Activated T-helper 2 cell treated with anti-CD3 and anti-CD28 coated beads, Interferon-gamma antibody, Interleukin-2, Interleukin-4, amounts not matched to agents 10 μg/mL and 5 μg/mL and 100 μg/mL, durations not matched to agents 14 hours and 24 hours and 36 hours (primary cell): ENCODE measurements around the gene CALM1. TPM values are rescaled to one million over a fixed set of nuclear protein-coding genes. Genes with fewer than 3 reads are reported as not detected.

ENCODE experiments used
- DNase-seq: peaks from one replicate; pipeline ENCODE4 v3.0.0; 2021; ENCODE audit warnings: low spot score
- H3K27ac Mint-ChIP-seq: one replicate; pipeline ENCODE4 v1.8.0; 2021; ENCODE audit warnings: mixed read lengths
- H3K27me3 Mint-ChIP-seq: one replicate; pipeline ENCODE4 v1.8.0; 2021; ENCODE audit warnings: low read depth, mixed read lengths
- H3K36me3 Mint-ChIP-seq: one replicate; pipeline ENCODE4 v1.8.0; 2021; ENCODE audit warnings: low read depth, mixed read lengths
- H3K4me1 Mint-ChIP-seq: one replicate; pipeline ENCODE4 v1.8.0; 2021; ENCODE audit warnings: low read depth, mixed read lengths
- H3K4me3 Mint-ChIP-seq: one replicate; pipeline ENCODE4 v1.8.0; 2021; ENCODE audit warnings: low read depth, mild to moderate bottlenecking, moderate library complexity, mixed read lengths
- H3K9me3 Mint-ChIP-seq: one replicate; pipeline ENCODE4 v1.8.0; 2021; ENCODE audit warnings: mixed read lengths
- intact Hi-C: fragments of 100-400 bp; cut with micrococcal nuclease; formaldehyde crosslinking; loops from one replicate; pipeline ENCODE4 v1.15.1; 2023
- total RNA-seq: library from RNA; stranded (reverse); gene quantifications from 2 replicates; pipeline ENCODE4 v1.2.3, GENCODE V29; 2022

Gene CALM1
- total RNA-seq, 1 donor from 2014 or later = 470 TPM

DNA sequence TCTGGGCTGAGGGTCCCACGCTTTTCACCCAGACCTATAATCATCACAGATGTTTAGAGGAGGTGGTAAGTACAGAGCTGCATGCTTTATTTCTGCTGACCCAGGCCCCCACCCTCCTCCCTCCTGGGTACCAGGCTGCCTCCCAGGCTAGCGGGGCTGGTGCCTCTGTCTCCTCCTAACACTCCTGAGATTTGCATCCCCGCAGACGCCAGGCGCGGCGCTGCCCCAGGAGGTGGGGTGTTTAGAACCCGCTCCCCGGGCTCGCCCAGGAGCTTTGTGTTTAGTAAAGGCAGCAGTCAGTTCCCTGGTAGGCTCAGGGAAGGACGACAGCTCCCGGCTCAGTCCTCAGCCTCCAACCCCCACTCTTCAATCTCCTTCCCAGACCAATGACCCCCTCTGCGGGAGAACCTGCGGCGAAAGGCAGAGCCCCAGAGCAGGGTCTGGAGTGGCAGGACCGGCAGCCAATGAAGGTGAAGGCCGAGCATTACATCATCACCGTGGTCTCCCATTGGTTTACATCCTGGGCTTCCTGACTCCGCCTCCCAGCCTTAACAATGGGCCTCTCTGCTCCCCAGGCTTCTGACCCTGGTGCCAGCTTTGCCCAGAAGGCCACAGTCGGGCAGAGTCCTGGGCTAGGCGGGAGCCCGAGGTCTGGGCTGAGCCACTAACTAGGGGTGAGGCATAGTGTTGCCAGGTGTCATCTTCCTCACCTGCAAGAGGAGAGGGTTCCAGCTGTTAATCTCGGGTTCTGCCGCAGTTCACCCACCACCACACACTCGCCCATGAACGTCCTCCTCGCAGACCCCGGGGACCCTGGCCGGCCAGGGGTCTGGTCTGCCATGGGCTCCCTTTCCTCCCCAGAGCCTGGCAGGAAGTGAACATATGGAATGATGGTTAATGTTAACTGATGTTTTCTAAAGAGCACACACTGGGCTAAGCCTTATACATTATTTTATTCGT lies 57.5 kb downstream of the CALM1 start:
- Mint-ChIP-seq H3K9me3 (no peaks in the 10 kb centered on the region), H3K27me3 (no peaks in the 10 kb centered on the region), H3K4me1 (no peaks in the 10 kb centered on the region), H3K36me3 (no peaks in the 10 kb centered on the region), H3K4me3 (no peak overlapping the region), H3K27ac (no peak overlapping the region)
- no peak for DNase-seq
- intact Hi-C loops = no loop called here

DNA sequence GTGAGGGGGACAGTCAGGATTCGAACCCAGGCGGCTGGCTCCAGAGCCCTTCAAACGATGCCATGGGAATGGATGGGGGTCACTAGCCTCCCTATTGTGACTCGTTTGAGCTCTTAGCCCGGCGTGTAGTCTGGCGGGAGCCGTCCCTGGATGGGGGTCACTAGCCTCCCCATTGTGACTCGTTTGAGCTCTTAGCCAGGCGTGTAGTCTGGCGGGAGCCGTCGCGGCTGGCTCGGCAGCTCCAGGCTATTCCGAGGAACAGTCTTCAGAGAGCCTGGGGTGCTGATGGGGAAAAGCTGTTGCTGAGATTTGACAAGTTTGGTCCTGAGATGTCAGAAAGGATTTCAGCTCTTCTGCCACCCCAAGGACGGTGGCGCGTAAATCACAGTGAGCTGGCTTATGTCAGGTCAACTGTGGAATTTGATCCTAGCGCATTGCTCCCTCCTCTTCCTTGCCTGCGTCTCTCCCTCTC lies 58.3 kb downstream of the CALM1 start:
- Mint-ChIP-seq H3K27ac (no peak overlapping the region), H3K27me3 (no peaks in the 10 kb centered on the region), H3K36me3 (no peaks in the 10 kb centered on the region), H3K4me1 (no peaks in the 10 kb centered on the region), H3K4me3 (no peak overlapping the region), H3K9me3 (no peaks in the 10 kb centered on the region)
- intact Hi-C loops = no loop called here
- no peak for DNase-seq

- no peak for DNase-seq
- Mint-ChIP-seq H3K4me1 (no peaks in the 10 kb centered on the region), H3K27ac (no peak overlapping the region)
These were observed 59.7 kb downstream of the CALM1 start for GRCh38 chr14:90456551-90456950.

GRCh38 chr14:90457186-90457585 lies 60.4 kb downstream of the CALM1 start:
- H3K4me1 Mint-ChIP-seq = no peaks in the 10 kb centered on the region
- intact Hi-C loops = no loop called here
- H3K4me3 Mint-ChIP-seq = no peak overlapping the region
- no peaks in the 10 kb centered on the region for H3K9me3 Mint-ChIP-seq
- no peaks in the 10 kb centered on the region for H3K36me3 Mint-ChIP-seq
- no peak overlapping the region for H3K27ac Mint-ChIP-seq
- no peak for DNase-seq
- H3K27me3 Mint-ChIP-seq = no peaks in the 10 kb centered on the region

More at GRCh38 chr14:90456551-90456950, 59.7 kb downstream of the CALM1 start:
- intact Hi-C loops = no loop called here
- no peaks in the 10 kb centered on the region for H3K27me3 Mint-ChIP-seq
- H3K4me3 Mint-ChIP-seq = no peak overlapping the region
- no peaks in the 10 kb centered on the region for H3K36me3 Mint-ChIP-seq
- no peaks in the 10 kb centered on the region for H3K9me3 Mint-ChIP-seq

Other genes with a start within 250 kb of the CALM1 start
- 162 and 167 TPM in 2 replicates for gene PSMC1, start 140.5 kb upstream of the CALM1 start, total RNA-seq
- gene NRDE2, start 65.1 kb upstream of the CALM1 start, total RNA-seq = 23.2 and 25.4 TPM in 2 replicates